Left cardiac atrium (tissue), 4 donors: Measurements from ENCODE around the gene NFIA. TPM values are rescaled to one million over a fixed set of nuclear protein-coding genes. Genes with fewer than 3 reads are reported as not detected.

ENCODE experiments used
- ATAC-seq, 2 donors: fragments of 200-7000 bp; cut with Tn5 transposase; one replicate each; pipeline ENCODE4 v1.9.1; 2020; ENCODE audit warnings: mild to moderate bottlenecking in 2 of 2, moderate library complexity in 2 of 2
- DNase-seq: peaks from one replicate; pipeline ENCODE4 v3.0.0-alpha.2; 2020
- intact Hi-C, 2 donors: fragments of 100-400 bp; cut with DNase I; formaldehyde crosslinking; loops; one replicate each; pipeline versions ENCODE4 v1.14.1 to v1.15.1; 2022 to 2023
- total RNA-seq, 2 donors: library from RNA; stranded (reverse); fragmentation: NEBNext Ultra II Directional; extraction: Animal tissue kit (Norgen Biotek cat#: 25700); gene quantifications; one replicate each; pipeline ENCODE4 v1.2.1, GENCODE V29; 2021
- donor health status: DM: no; HTN: yes; CAD: no.
- donor health status: DM: no; HTN: yes; CAD: no; lungs with severe emphysema.
- donor health status: DM: yes; HTN: yes; CAD: no.
- donor health status: Dilated cardiomyopathy.

NFIA gene
- total RNA-seq, 2 donors from 2014 or later = 94.1 to 97.8 TPM

DNA sequence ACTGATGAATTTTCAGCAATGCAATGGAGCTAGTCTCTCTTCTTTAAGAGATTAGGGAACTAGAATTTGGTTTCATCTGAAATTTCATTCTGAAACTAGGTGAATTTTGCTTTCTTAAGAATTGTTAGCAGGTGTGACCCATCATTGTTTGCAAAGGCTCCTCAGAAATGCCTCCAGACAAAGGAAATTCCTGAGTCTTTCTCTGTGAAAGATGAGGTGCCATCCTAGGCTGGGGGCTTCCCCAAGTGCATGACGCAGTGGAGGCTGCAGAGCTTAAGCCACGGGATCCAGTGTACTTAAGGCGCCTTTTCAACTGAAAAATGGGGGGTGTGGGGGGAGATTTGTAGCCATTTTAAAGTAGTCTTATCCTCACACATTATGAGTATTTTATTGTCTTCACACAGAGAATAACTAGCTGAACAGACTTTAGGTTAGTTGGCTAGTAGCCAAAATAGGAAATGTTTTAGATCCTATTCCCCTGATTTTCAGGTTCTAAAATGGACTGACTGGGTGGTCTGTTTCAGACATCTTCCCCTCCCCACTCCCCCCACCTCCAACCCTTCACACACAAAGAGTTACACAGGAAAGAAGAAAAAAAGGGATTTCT, 202.0 kb downstream of the NFIA start:
- no peak for ATAC-seq
- DNase-seq = no peak
- intact Hi-C loops = no loop called here

DNA sequence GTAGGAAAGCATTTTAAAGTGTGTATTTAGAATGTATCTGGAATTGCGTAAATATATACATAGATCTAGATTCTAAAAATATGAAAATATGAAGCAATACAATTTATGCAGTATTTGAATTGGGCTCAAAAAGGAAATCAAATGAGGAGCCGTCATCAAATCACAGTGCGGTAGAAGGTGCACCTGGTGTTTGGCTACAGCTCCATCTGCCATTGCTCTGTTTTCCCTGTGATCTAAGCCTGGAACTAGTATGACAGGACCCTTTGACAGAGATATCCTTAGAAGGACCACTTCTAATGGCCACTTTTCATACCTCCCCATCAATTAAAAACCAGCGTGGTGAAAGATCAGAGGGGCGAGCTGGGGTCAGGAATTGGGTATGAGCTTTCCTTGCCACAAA, 202.6 kb downstream of the NFIA start:
- DNase-seq (no peak), ATAC-seq (no peak)
- intact Hi-C loops = no loop called here

DNA sequence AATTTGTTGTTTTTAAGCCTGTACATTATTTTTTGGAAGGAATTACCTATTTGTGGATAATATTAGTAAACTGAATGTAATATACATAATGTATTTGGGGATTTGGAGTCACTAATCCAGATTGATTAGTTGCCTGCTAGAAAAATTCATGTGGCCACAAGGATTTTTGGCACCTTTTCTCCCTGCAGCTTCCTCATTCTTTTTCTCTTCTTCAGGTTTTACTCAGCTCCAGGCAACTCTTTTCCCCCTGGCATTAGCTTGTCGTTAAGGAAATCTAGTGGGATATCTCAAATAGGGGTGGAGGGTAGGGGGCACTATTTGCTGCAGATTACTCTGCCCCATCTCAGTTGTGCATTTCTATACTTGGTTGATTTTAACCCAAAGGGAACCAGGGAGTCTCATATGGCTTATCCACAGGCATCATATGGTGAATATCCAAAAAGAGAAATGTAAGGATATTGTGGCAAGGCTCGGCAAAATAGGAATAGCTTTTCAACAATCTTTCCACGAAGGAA, 203.1 kb downstream of the NFIA start:
- ATAC-seq = no peak
- intact Hi-C loops = no loop called here
- no peak for DNase-seq

DNA sequence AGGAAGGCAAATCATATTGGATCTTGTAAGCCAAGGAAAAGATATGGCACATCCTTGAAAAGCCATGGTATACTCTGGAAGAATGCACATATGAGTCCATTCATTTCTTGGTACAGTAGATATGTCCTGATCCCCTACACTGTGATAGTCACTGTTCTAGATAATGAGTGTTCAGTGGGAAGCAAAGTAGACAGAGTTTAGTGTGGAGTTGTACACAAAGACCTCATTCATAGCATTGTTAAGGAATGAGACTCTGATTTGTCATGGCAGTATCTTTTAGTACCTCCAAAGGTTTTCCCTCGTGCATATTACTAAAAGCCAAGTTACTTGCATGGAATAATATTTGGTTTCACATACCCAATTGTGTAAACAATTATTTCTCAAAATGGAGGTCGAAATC, 204.7 kb downstream of the NFIA start:
- intact Hi-C loops = no loop called here
- no peak for DNase-seq
- ATAC-seq = peak; percentile 25 to 87

DNA sequence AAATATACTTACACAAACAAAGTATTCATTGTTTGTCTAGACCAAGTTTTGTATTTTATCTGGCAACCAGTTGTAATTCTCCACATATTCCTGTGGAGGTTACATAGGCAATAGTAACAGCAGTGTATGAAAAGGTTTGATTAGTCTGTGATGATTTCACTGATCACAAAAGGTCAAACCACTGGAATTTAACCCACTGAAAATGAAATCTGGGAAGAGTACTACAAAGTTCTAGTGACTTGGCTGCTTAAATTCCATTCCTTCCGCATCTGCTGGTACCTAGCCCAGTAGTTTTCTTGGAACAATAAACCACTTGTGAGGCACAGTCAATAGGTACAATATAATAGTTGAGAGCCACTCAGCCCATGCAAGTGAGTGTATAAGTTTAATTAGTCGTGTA, 205.4 kb downstream of the NFIA start:
- intact Hi-C loops = no loop called here
- ATAC-seq (peak; percentile 27 to 77), DNase-seq (no peak)

DNA sequence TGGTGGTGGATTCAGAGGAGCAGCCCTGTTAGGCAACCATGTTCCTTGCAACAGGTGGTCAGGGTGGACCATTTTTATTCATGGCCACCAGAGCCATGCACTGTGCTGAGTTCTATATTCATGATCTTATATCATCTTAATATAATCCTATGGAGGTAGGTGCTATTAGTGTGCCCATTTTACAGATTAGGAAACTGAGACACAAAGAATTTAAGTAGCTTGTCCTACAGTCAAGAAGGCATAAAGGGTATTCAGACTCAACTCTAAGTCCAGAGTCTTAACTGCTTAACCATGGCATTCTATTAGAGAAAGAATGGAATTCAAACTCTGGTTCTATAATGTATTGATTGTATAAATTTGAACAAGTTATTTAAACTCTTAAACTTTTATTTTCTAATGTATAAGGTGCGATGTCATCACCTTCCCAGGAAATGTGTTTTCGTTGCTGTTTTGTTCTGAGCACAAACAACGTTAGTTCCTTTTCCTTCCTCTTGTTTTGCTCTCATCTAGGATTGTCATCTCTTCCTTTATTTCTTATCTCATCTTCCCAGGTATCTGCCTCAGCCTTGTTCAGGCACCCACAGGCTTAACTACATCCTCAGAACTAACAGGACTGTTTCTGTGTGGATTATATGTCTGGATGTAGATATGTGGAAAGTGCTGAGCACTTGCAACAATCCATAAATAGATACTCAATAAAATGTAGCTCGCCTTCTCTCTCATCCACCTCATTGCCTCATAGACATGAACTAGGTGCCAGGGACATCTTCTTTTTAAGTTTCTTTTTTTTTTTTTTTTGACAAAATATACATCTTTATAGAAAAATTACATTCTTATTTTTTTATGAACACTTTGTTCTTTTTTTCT, 207.1 kb downstream of the NFIA start:
- intact Hi-C loops = no loop called here
- DNase-seq (no peak), ATAC-seq (no peak)

DNA sequence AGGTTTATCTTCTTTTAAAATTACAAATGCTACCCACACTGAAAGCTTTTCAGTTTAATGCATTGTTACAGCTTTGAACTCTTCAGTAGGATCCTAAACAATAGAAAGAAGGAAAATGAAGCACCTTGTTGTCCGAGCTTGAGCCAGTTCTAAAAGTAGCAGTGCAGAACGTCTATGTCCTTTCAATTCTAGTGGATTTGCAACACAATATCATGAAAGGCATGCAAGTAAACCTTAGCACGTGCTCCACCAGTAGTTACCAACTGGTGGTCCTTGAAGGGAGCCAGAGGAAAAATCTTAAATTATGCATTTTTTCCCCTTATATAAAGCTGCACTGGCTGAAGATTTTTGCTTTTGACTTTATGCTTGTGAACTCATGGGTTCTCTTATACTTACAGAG, 208.2 kb downstream of the NFIA start:
- DNase-seq (no peak), ATAC-seq (no peak)
- intact Hi-C loops = no loop called here

DNA sequence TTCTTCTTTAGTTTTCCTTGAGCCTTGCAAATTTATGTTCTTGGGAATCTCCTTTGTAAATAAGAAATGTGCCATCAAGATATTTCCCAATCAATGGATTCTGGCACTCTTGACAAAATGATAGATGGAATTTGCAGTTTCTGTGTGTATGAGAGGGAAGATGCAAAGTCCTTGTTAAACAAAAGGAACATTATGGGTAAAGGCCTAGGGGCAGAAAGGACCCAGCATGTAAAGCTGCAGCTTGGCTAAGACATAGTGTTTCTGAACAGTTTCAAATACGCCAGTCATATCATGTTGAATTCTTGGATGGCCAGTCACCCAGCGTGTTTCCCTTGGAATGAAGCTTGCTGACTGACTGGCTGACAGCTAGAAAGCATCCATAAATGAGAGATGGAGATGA, 210.8 kb downstream of the NFIA start:
- ATAC-seq = peak in 1 of 2 donors; percentile 68
- no peak for DNase-seq
- intact Hi-C loops = no loop called here

DNA sequence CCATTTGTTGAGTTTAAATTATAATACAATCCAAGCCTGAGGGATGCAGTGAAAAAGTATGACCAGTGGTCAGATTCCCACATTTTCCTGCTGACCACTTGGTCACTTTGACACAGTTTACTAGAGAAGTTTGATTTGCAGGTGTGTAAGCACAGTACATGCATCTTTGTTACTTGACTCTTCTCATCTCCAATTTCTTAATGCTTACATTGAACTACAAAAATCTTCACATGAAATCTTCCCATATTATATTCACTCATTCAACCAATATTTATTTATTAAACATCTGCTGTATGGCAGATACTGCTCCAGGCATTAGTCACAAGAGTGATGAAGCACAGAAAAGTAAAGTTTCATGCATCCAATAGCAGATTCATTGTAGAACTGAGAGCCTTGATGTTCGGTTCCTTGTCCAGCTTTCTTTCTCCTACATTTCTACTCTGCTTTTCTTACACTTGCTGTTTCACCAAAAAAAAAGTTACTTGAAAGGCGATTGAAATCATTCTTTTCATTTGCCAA, 211.7 kb downstream of the NFIA start:
- intact Hi-C loops = no loop called here
- no peak for ATAC-seq

DNA sequence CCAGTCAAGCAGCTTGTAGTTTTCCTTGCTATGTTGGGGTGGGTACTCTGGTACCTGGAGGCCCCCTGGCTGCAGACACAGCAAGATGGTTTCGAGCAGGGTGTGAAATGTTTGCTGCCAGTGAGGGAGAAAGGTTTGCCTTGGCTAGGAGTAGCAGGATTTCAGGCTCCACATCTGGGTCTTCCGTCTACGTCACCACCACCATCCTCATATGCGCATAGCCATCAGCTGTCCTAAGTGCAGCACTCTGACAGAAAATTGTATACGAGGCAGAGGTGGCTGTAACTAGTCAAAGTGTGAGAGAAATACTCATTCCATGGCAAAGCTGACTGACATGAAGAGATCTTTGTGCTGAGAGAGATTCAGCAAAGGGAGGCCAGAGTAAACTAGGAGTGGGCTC, 212.6 kb downstream of the NFIA start:
- intact Hi-C loops = no loop called here
- ATAC-seq = no peak

More for the DNA sequence above, 211.7 kb downstream of the NFIA start:
- DNase-seq = no peak

DNA sequence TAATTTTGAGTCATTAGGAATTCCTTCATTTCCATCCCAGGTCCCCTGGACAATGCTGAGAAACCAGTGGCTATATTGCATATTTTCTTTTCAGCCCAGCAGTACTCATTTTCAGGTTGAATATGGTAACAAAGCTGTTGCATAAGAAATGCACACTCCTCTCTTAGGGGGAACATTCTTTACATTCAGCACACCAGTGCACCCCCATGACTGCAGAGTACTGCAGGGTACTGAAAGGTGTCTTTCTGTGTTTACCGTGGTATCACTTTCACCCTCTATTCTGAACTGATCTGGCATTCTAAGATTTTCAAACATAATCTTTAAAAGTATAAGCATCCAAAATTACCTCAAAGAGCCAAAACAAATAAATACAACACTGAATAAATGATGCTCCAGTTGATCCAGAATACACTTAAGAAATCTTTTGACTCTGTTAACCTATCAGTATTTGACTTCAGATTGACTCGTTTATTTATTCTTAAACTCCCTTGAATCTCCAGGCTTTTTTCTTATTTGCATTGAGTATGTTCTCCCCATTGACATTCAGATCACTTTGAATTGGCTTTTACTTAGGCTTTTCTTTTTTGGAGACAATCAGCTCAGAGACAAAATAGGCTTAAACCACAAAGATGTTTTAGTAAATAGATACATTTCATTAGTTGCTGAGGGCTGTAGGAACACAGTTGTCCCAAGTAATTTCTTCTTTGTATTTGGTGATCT, 213.6 kb downstream of the NFIA start:
- no peak for DNase-seq
- intact Hi-C loops = no loop called here

More for the DNA sequence above, 212.6 kb downstream of the NFIA start:
- DNase-seq = no peak

DNA sequence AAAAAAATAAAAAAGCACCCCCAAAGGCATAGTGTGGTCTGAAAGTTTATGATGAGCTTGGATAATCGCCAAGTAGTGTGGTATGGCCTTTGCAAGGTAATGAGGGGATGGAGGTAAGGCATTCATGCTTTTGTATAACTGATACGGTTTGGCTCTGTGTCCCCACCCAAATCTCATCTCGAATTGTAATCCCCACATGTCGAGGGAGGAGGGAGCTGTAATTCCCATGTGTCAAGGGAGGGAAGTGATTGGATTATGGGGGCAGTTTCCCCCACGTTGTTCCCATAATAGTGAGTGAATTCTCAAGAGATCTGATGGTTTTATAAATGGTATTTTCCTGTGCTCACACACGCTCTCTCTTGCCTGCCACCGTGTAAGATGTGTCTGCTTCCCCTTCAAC, 215.5 kb downstream of the NFIA start:
- intact Hi-C loops = no loop called here
- DNase-seq (no peak), ATAC-seq (no peak)

More for the DNA sequence above, 213.6 kb downstream of the NFIA start:
- no peak for ATAC-seq

DNA sequence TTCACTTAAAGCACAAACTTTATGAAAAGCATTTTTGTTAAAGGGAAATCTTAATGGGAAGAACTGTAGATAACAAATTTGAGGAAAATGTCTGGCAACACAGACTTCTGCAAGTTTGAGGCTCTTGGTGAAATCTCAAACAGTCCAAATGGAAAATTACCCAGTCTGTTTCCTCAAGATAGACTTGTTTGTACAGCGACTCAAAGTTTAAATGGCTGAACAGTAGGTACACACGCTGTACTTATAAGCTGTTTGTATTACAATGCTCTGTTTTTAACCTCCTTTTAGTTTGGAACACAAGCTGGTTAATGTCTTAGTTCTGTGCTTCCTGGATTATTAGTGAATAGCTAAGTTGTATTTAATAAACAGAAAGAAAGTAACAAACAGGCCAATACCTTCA, 217.1 kb downstream of the NFIA start:
- ATAC-seq = peak in 1 of 2 donors; percentile 50
- no peak for DNase-seq
- intact Hi-C loops = no loop called here

DNA sequence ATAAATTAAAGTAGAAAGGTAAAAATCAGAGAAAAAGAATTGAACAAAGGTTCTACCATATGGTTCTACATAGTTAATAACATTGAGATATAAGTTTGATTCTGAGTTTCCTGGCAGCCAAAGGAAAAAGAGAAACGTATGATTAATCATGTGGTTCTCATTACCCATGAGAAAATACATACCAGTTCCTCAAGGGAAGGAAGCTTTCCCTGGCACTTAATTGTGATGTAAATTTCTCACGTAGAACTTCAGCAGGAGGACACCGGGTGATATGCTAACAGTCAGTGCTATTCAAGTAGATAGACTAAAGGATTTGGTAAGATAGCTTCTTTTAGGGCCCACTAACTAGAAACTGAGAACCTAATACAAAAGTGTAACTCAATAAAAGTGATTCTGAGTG, 218.5 kb downstream of the NFIA start:
- intact Hi-C loops = no loop called here
- DNase-seq (no peak), ATAC-seq (no peak)

DNA sequence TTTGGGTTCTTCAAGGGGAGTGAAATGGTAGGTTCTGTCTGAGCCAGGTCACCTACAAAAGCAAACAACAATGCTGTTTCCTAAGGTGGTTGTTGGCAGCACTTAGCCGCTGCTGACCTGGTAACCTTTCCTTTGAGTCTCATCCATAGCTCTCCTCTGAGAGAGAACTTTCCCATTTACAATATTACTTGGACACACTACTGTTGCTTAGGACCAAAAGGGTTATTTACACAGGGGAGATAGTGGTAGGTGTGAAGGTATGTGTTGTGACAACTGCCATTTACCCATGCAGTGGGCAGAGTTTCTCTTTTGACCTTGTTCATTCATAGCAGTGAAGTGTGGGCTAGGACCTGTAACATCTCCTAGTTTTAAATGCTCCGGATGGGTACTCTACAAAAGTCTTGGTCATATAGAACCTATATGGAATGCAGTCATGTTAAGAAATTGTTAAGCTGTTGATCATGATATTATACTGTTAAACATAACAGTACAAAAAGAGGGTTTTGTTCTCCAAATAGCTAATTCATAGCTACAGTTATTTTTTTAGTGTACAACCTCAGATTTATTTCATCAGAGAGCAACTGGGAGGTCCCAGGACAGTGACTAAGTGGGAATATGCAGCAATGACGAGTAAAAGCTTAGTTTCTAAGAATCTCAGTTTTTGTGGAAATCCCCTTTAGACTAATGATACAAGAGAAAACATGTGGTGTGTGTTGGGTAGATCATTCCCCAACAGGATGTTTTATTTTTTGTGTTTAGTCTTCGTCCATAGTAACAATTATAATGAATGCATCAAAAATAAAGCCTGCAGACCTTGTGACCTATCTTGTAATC, 219.7 kb downstream of the NFIA start:
- intact Hi-C loops = no loop called here
- no peak for DNase-seq
- peak; percentile 68 to 71 for ATAC-seq

DNA sequence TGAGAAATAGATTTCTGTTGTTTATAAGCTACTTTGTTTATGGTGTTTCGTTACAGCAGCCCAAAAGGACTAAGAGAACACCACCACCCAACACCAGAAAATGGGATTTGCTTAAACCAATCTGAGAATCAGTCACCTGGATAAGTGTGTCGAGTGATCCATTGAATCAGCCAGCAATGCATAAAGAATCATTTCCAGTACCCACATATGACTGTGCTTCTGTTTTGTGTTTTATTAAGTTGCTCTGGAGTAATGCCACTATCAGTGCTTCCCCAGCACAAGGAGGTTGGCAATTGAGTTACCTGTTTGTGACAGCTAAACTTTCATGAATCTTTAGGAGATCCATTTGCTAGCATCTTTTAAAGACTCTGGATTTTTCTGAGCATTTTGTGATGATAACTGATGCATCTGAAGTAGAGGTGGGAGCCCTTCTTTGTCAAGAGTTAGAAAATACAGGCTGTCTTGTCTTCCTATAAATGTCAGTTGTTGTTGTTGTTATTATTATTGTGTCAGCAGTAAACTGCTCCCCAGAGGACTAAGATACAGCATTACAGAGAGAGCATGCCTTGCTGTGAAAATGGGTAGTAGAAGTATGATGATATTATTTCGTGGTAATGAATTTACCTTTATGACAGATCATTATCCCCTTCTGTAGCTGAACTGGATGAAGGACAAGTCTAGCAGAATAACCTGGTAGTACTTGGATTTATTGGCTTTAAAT, 225.2 kb downstream of the NFIA start:
- intact Hi-C loops = no loop called here
- DNase-seq = no peak
- no peak for ATAC-seq

DNA sequence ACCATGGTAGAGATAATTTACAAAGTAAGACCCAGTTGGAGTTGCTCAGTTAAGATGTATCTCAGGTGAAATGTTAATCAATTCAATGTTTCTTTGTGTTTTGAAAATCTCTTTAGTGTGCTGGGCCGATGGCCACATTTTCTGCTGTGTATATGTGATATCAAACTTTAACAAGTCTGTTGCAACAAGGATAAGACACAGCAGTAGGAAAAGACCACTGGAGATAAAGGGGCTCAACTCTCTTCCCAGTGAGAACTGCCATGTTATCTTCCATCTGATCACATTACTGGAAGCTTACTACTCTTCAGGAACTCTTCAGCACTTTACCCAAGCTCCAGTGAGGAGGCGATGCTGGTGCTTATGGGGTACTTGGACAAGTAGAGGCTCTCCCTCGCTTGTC, 227.7 kb downstream of the NFIA start:
- no peak for ATAC-seq

DNA sequence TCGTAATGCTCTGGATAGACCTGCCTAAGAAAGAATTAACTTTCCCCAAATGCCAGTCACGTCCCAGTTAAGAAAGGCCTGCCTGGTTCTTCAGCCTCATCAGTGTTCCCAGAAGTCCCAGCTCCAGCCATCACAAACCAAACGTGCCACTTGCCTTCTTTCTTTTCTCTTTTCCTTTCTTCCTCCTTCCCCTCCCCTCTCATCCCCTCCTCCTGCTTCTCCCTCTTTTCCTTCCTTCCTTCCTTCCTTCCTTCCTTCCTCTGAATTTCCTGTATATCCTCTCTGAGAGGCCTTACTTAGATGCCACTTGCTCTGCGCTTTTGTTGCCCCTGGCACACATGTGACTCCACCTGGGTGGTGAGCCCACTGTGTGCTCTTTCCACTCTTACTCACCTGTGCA, 228.2 kb downstream of the NFIA start:
- intact Hi-C loops = no loop called here
- no peak for ATAC-seq
- DNase-seq = no peak

More for the DNA sequence above, 227.7 kb downstream of the NFIA start:
- intact Hi-C loops = no loop called here
- DNase-seq = no peak
